ENCODE measurements around the gene TNS4. TPM values are rescaled to one million over a fixed set of nuclear protein-coding genes. Genes with fewer than 3 reads are reported as not detected.

Gene TNS4
- total RNA-seq, 1 experiment from 2014 or later: 36.6 TPM

DNA sequence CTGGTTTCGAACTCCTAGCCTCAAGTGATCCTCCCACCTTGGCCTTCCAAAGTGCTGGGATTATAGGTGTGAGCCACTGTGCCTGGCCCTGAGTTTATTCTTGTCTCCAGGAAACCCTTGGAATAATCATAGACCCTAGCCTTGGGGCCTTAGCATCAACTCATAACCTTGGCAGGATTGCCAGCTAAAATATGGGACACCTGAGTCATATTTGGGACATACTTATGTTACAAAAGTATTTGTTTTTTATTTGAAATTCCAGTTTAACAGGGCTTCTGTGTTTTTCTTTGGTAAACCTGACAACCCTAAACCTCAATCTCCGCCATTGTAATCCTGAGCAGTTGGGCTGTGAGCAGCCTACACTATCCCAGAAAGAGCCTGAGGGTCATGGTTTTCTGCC lies 28.6 kb upstream of the TNS4 start:
- no TSS peak for BruUV-seq (replicated peaks)
- ChIA-PET POLR2A (interaction anchor here (1.0 kb wide), 1 partner anchor 28 kb away, joined by 5 read pairs; the partner anchor contains the start of gene TNS4), CTCF (no interaction called here), RAD21 (ENCODE audit: low non-redundant PET in 1 of 2, low total read pairs in 2 of 2, uncharacterized antibody in 2 of 2, unreplicated experiment in 2 of 2) (interaction anchor here in 1 of 2 experiments (0.9 kb wide), 1 partner anchor 88 kb away, joined by 4 read pairs; no protein-coding TSS in a partner anchor)
- TF ChIP-seq, protein P1, sequence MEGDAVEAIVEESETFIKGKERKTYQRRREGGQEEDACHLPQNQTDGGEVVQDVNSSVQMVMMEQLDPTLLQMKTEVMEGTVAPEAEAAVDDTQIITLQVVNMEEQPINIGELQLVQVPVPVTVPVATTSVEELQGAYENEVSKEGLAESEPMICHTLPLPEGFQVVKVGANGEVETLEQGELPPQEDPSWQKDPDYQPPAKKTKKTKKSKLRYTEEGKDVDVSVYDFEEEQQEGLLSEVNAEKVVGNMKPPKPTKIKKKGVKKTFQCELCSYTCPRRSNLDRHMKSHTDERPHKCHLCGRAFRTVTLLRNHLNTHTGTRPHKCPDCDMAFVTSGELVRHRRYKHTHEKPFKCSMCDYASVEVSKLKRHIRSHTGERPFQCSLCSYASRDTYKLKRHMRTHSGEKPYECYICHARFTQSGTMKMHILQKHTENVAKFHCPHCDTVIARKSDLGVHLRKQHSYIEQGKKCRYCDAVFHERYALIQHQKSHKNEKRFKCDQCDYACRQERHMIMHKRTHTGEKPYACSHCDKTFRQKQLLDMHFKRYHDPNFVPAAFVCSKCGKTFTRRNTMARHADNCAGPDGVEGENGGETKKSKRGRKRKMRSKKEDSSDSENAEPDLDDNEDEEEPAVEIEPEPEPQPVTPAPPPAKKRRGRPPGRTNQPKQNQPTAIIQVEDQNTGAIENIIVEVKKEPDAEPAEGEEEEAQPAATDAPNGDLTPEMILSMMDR (IDR thresholded peaks at IDR 0.05 in 2 of 3, conservative IDR thresholded peaks at IDR 0.05 in 1 of 3; ENCODE audit: borderline replicate concordance in 1 of 3, insufficient read depth in 1 of 3, low read depth in 2 of 3, low read length in 2 of 3): no peak
- no peak for TF ChIP-seq RAD21 (IDR thresholded peaks at IDR 0.05; ENCODE audit: low read depth)
- no peak for TF ChIP-seq YY1 (IDR thresholded peaks at IDR 0.05; ENCODE audit: extremely low read depth, insufficient replicate concordance, low read depth, low read length)
- TF ChIP-seq, protein P2, sequence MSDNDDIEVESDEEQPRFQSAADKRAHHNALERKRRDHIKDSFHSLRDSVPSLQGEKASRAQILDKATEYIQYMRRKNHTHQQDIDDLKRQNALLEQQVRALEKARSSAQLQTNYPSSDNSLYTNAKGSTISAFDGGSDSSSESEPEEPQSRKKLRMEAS (IDR thresholded peaks at IDR 0.05): no peak
- no peak for TF ChIP-seq POLR2A (IDR thresholded peaks at IDR 0.05; ENCODE audit: borderline replicate concordance, extremely low read depth, insufficient read depth, insufficient read length)
- TF ChIP-seq FOSL1 (IDR thresholded peaks at IDR 0.05; ENCODE audit: low read depth): no peak
- TF ChIP-seq POLR2AphosphoS5 (IDR thresholded peaks at IDR 0.05; ENCODE audit: low read depth, low read length): no peak
- no peaks in the 10 kb centered on the region for H3K79me2 ChIP-seq (ENCODE audit: insufficient read depth, low read length)
- H3K4me1 ChIP-seq (ENCODE audit: control insufficient read depth in 1 of 2, insufficient read depth in 2 of 2, low read length in 2 of 2): peaks cover 10 to 42% of the 10 kb centered on the region in 2 experiments; a peak in 3 of 4 replicates
- no peak overlapping the region for H3K4me2 ChIP-seq (ENCODE audit: low read length)
- DNase-seq (ENCODE audit: low read depth, low spot score): no peak
- no peak overlapping the region for H3K27ac ChIP-seq (ENCODE audit: low read depth, low read length)
- H3K36me3 ChIP-seq (ENCODE audit: control insufficient read depth in 1 of 2, insufficient read depth in 2 of 2, low read length in 2 of 2): no peaks in the 10 kb centered on the region
- H3K27me3 ChIP-seq (ENCODE audit: insufficient read depth, low read length): no peaks in the 10 kb centered on the region
- H2AFZ ChIP-seq (ENCODE audit: low read depth, low read length, poor library complexity, severe bottlenecking): no peak overlapping the region
- H3K4me3 ChIP-seq (replicated peaks in 1 of 2; ENCODE audit: low read depth in 1 of 2, low read length in 2 of 2): no peak overlapping the region
- peaks cover 0 to 4% of the 10 kb centered on the region in 2 experiments; a peak in 1 of 4 replicates for H3K9me3 ChIP-seq (ENCODE audit: control insufficient read depth in 1 of 2, insufficient read depth in 1 of 2, low read depth in 1 of 2, low read length in 2 of 2)
- no peaks in the 10 kb centered on the region for H3K9me2 ChIP-seq (ENCODE audit: insufficient read depth)
- no peak for ATAC-seq
- intact Hi-C loops (cut with micrococcal nuclease): loop anchor here (5.0 kb wide), 1 partner anchor 228 kb away; no protein-coding TSS in a partner anchor
- no peaks in the 10 kb centered on the region for H4K20me1 ChIP-seq (ENCODE audit: insufficient read depth)
- H3K9ac ChIP-seq (ENCODE audit: low read length): no peak overlapping the region
